GM12801 (cell line): ENCODE measurements around the gene TMEM266.

Experiments
- TF ChIP-seq, protein P1 (sequence below): IDR thresholded peaks from one replicate; pipeline ENCODE4 v1.5.1; 2011; ENCODE audit warnings: control low read depth; ENCODE audit not compliant: insufficient read length; ENCODE audit errors: extremely low read depth

TMEM266 gene

DNA sequence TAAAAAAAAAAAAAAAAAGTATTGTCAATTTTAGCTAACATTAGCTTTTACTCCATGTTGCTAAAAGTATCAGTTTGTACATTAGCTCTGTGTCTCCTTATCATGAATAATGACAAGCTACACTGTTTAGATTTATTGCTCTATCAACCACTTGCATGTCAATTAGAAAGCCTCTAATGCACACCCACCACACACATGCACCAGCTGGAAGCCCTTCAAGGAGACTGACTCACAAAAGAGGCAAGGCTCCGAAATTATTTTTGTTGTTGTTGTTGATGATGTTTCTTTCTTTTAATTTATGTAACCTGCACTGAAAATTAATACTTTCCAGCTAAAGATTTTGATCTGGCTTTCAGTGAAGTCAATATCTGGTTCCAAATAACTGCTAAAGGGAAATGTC lies 180.0 kb downstream of the TMEM266 start:
- TF ChIP-seq, protein P1, sequence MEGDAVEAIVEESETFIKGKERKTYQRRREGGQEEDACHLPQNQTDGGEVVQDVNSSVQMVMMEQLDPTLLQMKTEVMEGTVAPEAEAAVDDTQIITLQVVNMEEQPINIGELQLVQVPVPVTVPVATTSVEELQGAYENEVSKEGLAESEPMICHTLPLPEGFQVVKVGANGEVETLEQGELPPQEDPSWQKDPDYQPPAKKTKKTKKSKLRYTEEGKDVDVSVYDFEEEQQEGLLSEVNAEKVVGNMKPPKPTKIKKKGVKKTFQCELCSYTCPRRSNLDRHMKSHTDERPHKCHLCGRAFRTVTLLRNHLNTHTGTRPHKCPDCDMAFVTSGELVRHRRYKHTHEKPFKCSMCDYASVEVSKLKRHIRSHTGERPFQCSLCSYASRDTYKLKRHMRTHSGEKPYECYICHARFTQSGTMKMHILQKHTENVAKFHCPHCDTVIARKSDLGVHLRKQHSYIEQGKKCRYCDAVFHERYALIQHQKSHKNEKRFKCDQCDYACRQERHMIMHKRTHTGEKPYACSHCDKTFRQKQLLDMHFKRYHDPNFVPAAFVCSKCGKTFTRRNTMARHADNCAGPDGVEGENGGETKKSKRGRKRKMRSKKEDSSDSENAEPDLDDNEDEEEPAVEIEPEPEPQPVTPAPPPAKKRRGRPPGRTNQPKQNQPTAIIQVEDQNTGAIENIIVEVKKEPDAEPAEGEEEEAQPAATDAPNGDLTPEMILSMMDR: no peak

DNA sequence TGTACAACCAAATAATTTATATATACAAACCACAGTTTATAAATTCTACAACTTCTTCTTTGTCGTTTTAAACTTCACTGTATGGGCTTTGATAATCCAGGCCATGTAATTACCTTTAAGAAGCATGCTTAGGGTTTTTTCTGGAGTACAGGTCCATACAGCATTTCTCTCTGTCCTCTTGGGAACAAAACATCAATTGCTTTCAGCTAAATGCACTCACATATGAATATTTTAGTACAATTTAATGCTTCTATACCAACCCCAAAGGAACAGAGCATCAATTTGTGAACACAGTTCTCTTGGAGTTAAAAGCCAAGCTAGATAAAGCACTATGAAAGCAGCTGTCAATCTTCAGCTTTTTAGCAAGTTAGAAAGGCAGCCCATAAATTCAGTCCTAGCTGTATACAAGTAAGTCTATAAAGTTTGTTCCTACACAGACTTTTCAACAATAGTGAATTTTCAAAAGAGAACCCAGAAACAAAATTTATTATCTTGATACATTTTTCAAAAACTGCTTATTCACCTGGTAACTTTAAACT lies 185.4 kb downstream of the TMEM266 start:
- TF ChIP-seq, protein P1: no peak

DNA sequence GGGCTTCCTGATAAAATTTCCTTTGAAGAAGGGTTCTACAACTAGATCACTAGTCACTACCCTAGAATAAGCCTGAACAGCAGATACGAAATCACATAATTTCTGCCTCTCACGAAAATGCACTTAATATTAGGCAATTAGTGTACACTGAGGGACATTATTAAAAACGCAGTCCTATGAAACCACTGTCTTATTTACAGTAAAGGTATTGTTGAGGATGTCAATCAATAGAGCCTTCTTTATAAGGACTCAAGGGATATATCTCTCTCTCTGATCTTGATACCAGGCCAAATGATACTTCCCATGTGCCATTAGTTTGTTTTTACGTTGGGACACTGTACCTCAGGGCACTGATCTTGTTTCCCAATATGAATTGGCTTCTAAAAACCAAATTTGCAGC lies 191.9 kb downstream of the TMEM266 start:
- TF ChIP-seq, protein P1: no peak

DNA sequence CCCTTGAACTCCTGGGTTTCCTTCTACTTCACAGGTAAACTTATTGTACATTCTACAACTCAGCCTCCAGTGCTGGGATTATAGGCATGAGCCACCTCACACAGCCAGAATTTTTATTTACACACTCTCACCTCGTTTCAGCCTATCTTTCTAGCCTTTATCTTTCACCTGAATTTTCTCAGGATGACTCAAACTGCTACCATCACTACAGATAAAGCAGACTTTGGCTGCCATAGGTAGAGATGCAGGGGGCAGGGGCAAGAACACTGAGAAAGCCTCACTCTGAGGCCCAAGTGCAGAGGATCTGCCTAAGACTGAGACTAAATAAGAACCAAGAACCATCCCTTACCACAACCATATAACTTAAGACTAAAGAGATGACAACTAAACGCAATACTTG lies 192.5 kb downstream of the TMEM266 start:
- TF ChIP-seq, protein P1: no peak

DNA sequence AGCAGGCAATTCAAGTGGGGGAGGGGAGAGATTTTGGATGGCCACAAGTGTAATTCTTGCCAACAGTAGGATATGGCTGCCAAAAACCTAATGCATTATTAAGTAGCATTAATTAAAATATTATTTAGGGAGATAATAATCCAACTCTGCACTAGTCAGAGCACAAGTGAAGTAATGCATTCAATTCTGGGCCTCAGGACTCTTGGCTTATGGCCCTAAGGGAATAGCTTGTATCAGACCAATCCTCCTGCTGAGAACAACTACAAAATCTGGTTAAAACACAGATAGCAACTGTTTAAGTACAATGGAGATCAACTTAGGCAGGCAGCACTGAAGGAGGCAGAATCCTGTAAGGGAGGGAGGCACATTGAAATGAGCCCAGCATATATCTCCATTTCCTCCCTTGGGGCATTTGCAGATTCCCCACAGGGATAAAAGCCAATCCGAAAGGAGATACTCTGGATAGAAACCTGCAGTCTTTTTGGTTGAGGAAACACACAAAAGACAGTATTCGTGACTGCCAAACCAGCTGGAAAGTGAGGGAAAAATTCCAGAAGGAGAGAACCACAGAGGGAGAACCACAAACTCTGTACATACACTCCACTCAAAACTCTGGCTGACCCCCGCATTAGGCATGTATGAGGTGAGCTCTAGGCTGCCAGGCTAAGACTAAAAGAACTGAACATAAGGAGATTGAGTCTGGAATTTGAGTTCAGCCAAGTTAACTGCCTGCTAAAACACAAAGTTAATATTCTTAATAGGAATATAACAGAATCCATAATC lies 194.1 kb downstream of the TMEM266 start:
- TF ChIP-seq, protein P1: no peak
